Breast epithelium (tissue), 4 donors: ENCODE results near the gene HBS1L. TPM values are rescaled to one million over a fixed set of nuclear protein-coding genes. Genes with fewer than 3 reads are reported as not detected.

Experiments used
- DNase-seq, 2 donors: peaks; one replicate each; pipeline ENCODE4 v3.0.0-alpha.2; 2019; ENCODE audit warnings: low spot score in 2 of 2
- H3K27ac ChIP-seq, 2 donors: fragments of 200-600 bp; sonication (generic) in 1 of 2; one replicate each; pipeline ENCODE4 v1.5.1; 2016 to 2019; ENCODE audit warnings: mild to moderate bottlenecking in 1 of 2
- H3K27me3 ChIP-seq, 2 donors: fragments of 200-600 bp; sonication (generic) in 1 of 2; one replicate each; pipeline versions ENCODE4 v1.5.1 to v1.6.0; 2017 to 2019; ENCODE audit warnings: control low read depth in 1 of 2, mild to moderate bottlenecking in 1 of 2
- H3K36me3 ChIP-seq: fragments of 200-600 bp; one replicate; pipeline ENCODE4 v1.5.1; 2019
- H3K4me1 ChIP-seq, 2 donors: fragments of 200-600 bp; sonication (generic); one replicate each; pipeline ENCODE4 v1.5.1; 2016 to 2019; ENCODE audit warnings: control low read depth in 1 of 2
- H3K4me3 ChIP-seq, 3 donors: fragments of 200-600 bp; sonication (generic); 1 replicate in 2 of 3; 2 replicates in 1 of 3; pipeline ENCODE4 v1.5.1; 2016 to 2019; ENCODE audit warnings: mild to moderate bottlenecking in 3 of 3, moderate library complexity in 2 of 3
- H3K9me3 ChIP-seq, 2 donors: fragments of 200-600 bp; sonication (generic) in 1 of 2; one replicate each; pipeline ENCODE4 v1.5.1; 2016 to 2019; ENCODE audit warnings: control low read depth in 1 of 2
- CTCF ChIP-seq, 3 donors: fragments of 450-650 bp; IDR thresholded peaks; one replicate each; pipeline ENCODE4 v1.5.1; 2016 to 2017; ENCODE audit warnings: antibody characterized with exemption in 3 of 3, mild to moderate bottlenecking in 3 of 3, moderate library complexity in 3 of 3
- POLR2A ChIP-seq: fragments of 450-650 bp; IDR thresholded peaks from one replicate; pipeline ENCODE4 v1.6.1; 2016; ENCODE audit warnings: antibody characterized with exemption, mild to moderate bottlenecking, moderate library complexity
- POLR2AphosphoS5 ChIP-seq, 3 donors: sonication (generic); formaldehyde crosslinking; IDR thresholded peaks; one replicate each; pipeline ENCODE4 v1.6.1; 2017; ENCODE audit warnings: antibody characterized with exemption in 3 of 3
- intact Hi-C: fragments of 100-400 bp; cut with DNase I; formaldehyde crosslinking; loops from one replicate; pipeline ENCODE4 v1.15.1; 2023; ENCODE audit warnings: low total_unique reads
- total RNA-seq, 3 donors: library from RNA; depleted of rRNA; stranded (reverse); fragments of >200 nt; gene quantifications; one replicate each; pipeline ENCODE4 v1.1.0, GENCODE V29; 2016

HBS1L gene
- total RNA-seq, 3 donors from 2014 or later, result 42.0 to 55.5 (median 52.0) TPM

- Histone ChIP-seq H3K36me3 (peaks cover 9% of the 10 kb centered on the region), H3K4me1 (no peaks in the 10 kb centered on the region), H3K4me3 (no peak overlapping the region), H3K9me3 (no peaks in the 10 kb centered on the region), H3K27ac (no peak overlapping the region), H3K27me3 (no peaks in the 10 kb centered on the region)
- intact Hi-C loops, result no loop called here
- TF ChIP-seq POLR2A (no peak), CTCF (IDR thresholded peaks at IDR 0.05) (no peak), POLR2AphosphoS5 (IDR thresholded peaks at IDR 0.05) (no peak)
- no peak for DNase-seq
Observed at GRCh38 chr6:135036731-135037420, 17.7 kb downstream of the HBS1L start.

- TF ChIP-seq POLR2AphosphoS5 (IDR thresholded peaks at IDR 0.05), result no peak
- no peak for TF ChIP-seq POLR2A
- TF ChIP-seq CTCF (IDR thresholded peaks at IDR 0.05), result no peak
- no peak overlapping the region for H3K4me3 ChIP-seq
- H3K4me1 ChIP-seq, result no peaks in the 10 kb centered on the region
- H3K9me3 ChIP-seq, result no peaks in the 10 kb centered on the region
- H3K27ac ChIP-seq, result no peak overlapping the region
- peaks cover 9% of the 10 kb centered on the region for H3K36me3 ChIP-seq
- intact Hi-C loops, result no loop called here
- no peaks in the 10 kb centered on the region for H3K27me3 ChIP-seq
- DNase-seq, result no peak
Observed at GRCh38 chr6:135033238-135033637, 21.4 kb downstream of the HBS1L start.

GRCh38 chr6:135030532-135031178 is 24.0 kb downstream of the HBS1L start:
- no peak for TF ChIP-seq POLR2AphosphoS5 (IDR thresholded peaks at IDR 0.05)
- no peak for TF ChIP-seq CTCF (IDR thresholded peaks at IDR 0.05)
- TF ChIP-seq POLR2A, result no peak
- intact Hi-C loops, result no loop called here
- DNase-seq, result no peak
- no peaks in the 10 kb centered on the region for H3K27me3 ChIP-seq
- peaks cover 6% of the 10 kb centered on the region for H3K36me3 ChIP-seq
- H3K4me1 ChIP-seq, result no peaks in the 10 kb centered on the region
- no peak overlapping the region for H3K4me3 ChIP-seq
- H3K27ac ChIP-seq, result no peak overlapping the region
- H3K9me3 ChIP-seq, result no peaks in the 10 kb centered on the region

GRCh38 chr6:135030056-135030473 is 24.6 kb downstream of the HBS1L start:
- Histone ChIP-seq H3K9me3 (no peaks in the 10 kb centered on the region), H3K4me3 (no peak overlapping the region), H3K4me1 (no peaks in the 10 kb centered on the region), H3K27me3 (no peaks in the 10 kb centered on the region), H3K27ac (no peak overlapping the region), H3K36me3 (peaks cover 6% of the 10 kb centered on the region)
- TF ChIP-seq POLR2A (no peak), POLR2AphosphoS5 (IDR thresholded peaks at IDR 0.05) (no peak), CTCF (IDR thresholded peaks at IDR 0.05) (no peak)
- intact Hi-C loops, result no loop called here
- DNase-seq, result no peak

- Histone ChIP-seq H3K4me1 (no peaks in the 10 kb centered on the region), H3K4me3 (no peak overlapping the region), H3K36me3 (no peaks in the 10 kb centered on the region), H3K9me3 (no peaks in the 10 kb centered on the region), H3K27ac (no peak overlapping the region), H3K27me3 (no peaks in the 10 kb centered on the region)
- DNase-seq, result no peak
- intact Hi-C loops, result no loop called here
- no peak for TF ChIP-seq CTCF (IDR thresholded peaks at IDR 0.05)
- no peak for TF ChIP-seq POLR2AphosphoS5 (IDR thresholded peaks at IDR 0.05)
- TF ChIP-seq POLR2A, result no peak
Observed at GRCh38 chr6:135025775-135026174, 28.8 kb downstream of the HBS1L start.
